ENCODE results near the gene EMC8. TPM values are rescaled to one million over a fixed set of nuclear protein-coding genes. Genes with fewer than 3 reads are reported as not detected.
A peak's percentile ranks its signal among the peaks of the same experiment; 100 is the strongest.

EMC8 gene
- total RNA-seq, 1 donor from 2014 or later, result 21.8 TPM

- intact Hi-C loops (cut with DNase I), result no loop called here
- ATAC-seq (ENCODE audit: poor library complexity), result peak; percentile 26
- no peak for DNase-seq
Observed at GRCh38 chr16:85800321-85800669, 951 bp upstream of the EMC8 start.

GRCh38 chr16:85798901-85799496, 345 bp downstream of the EMC8 start:
- ATAC-seq (ENCODE audit: poor library complexity) (peak; percentile 26), DNase-seq (peak; percentile 54)
- intact Hi-C loops (cut with DNase I), result no loop called here

GRCh38 chr16:85798283-85798776, 1.0 kb downstream of the EMC8 start:
- ATAC-seq (ENCODE audit: poor library complexity), result no peak
- intact Hi-C loops (cut with DNase I), result no loop called here
- DNase-seq, result no peak

- DNase-seq (no peak), ATAC-seq (ENCODE audit: poor library complexity) (no peak)
- intact Hi-C loops (cut with DNase I), result no loop called here
Observed at GRCh38 chr16:85796599-85796998, 2.7 kb downstream of the EMC8 start.

GRCh38 chr16:85796152-85796551, 3.2 kb downstream of the EMC8 start:
- DNase-seq, result no peak

GRCh38 chr16:85794696-85795095, 4.6 kb downstream of the EMC8 start:
- ATAC-seq (ENCODE audit: poor library complexity), result no peak
- intact Hi-C loops (cut with DNase I), result no loop called here
- DNase-seq, result no peak

More at GRCh38 chr16:85796152-85796551, 3.2 kb downstream of the EMC8 start:
- no peak for ATAC-seq (ENCODE audit: poor library complexity)
- intact Hi-C loops (cut with DNase I), result no loop called here

- intact Hi-C loops (cut with DNase I), result no loop called here
- DNase-seq, result no peak
- no peak for ATAC-seq (ENCODE audit: poor library complexity)
Observed at GRCh38 chr16:85793662-85794298, 5.6 kb downstream of the EMC8 start.

GRCh38 chr16:85789773-85790172, 9.6 kb downstream of the EMC8 start:
- ATAC-seq (ENCODE audit: poor library complexity) (no peak), DNase-seq (no peak)
- intact Hi-C loops (cut with DNase I), result no loop called here

- ATAC-seq (ENCODE audit: poor library complexity) (no peak), DNase-seq (no peak)
- intact Hi-C loops (cut with DNase I), result no loop called here
Observed at GRCh38 chr16:85788819-85789218, 10.5 kb downstream of the EMC8 start.

GRCh38 chr16:85785927-85786326, 13.4 kb downstream of the EMC8 start:
- DNase-seq, result no peak
- intact Hi-C loops (cut with DNase I), result no loop called here
- ATAC-seq (ENCODE audit: poor library complexity), result no peak

GRCh38 chr16:85784813-85785212, 14.5 kb downstream of the EMC8 start:
- intact Hi-C loops (cut with DNase I), result no loop called here
- DNase-seq, result no peak
- ATAC-seq (ENCODE audit: poor library complexity), result no peak

GRCh38 chr16:85783441-85783840, 15.9 kb downstream of the EMC8 start:
- ATAC-seq (ENCODE audit: poor library complexity) (no peak), DNase-seq (no peak)
- intact Hi-C loops (cut with DNase I), result no loop called here

GRCh38 chr16:85782451-85782850, 16.9 kb downstream of the EMC8 start:
- no peak for DNase-seq
- ATAC-seq (ENCODE audit: poor library complexity), result peak; percentile 10
- intact Hi-C loops (cut with DNase I), result no loop called here

- DNase-seq, result peak; percentile 72
- peak; percentile 88 for ATAC-seq (ENCODE audit: poor library complexity)
- intact Hi-C loops (cut with DNase I), result no loop called here
Observed at GRCh38 chr16:85781695-85782370, 17.5 kb downstream of the EMC8 start.

- ATAC-seq (ENCODE audit: poor library complexity) (no peak), DNase-seq (no peak)
- intact Hi-C loops (cut with DNase I), result no loop called here
Observed at GRCh38 chr16:85781156-85781555, 18.2 kb downstream of the EMC8 start.

GRCh38 chr16:85780281-85780680, 19.1 kb downstream of the EMC8 start:
- intact Hi-C loops (cut with DNase I), result no loop called here
- ATAC-seq (ENCODE audit: poor library complexity), result no peak
- no peak for DNase-seq

- intact Hi-C loops (cut with DNase I), result no loop called here
- ATAC-seq (ENCODE audit: poor library complexity) (no peak), DNase-seq (no peak)
Observed at GRCh38 chr16:85778873-85779272, 20.5 kb downstream of the EMC8 start.

- DNase-seq (no peak), ATAC-seq (ENCODE audit: poor library complexity) (no peak)
- intact Hi-C loops (cut with DNase I), result no loop called here
Observed at GRCh38 chr16:85777583-85778310, 21.6 kb downstream of the EMC8 start.

GRCh38 chr16:85774811-85775210, 24.5 kb downstream of the EMC8 start:
- DNase-seq (no peak), ATAC-seq (ENCODE audit: poor library complexity) (no peak)
- intact Hi-C loops (cut with DNase I), result no loop called here

- no peak for ATAC-seq (ENCODE audit: poor library complexity)
- no peak for DNase-seq
- intact Hi-C loops (cut with DNase I), result no loop called here
Observed at GRCh38 chr16:85774136-85774535, 25.2 kb downstream of the EMC8 start.
